Ishikawa (cell line): ENCODE results near the gene PTPRN2.

Experiments
- NFIC ChIP-seq: IDR thresholded peaks from 2 replicates; pipeline ENCODE4 v1.6.1; 2012
- RAD21 ChIP-seq: IDR thresholded peaks from 2 replicates; pipeline ENCODE4 v1.6.1; 2012; ENCODE audit warnings: low read depth

DNA sequence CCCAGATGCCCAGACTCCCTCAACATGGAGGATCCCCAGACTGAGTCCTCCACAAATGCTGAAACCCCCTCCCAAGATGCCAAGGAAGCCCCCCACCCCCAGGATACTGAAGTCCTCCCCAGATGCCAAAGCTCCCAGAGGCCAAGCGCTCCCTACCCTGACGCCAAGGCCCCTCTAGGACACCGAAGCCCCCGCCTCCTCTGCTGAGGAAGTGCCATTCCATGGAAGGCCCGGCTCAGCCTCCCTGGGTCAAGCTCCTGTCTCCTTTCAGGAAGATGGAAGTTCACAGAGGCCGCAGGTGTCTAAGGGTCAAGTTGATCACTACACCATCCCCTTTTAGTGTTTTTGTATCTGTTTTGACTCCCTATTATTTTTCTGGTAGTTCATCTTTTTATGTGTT lies 644.1 kb downstream of the PTPRN2 start:
- TF ChIP-seq RAD21 (no peak), NFIC (no peak)
